ENCODE measurements around the gene PDZRN4.

GRCh38 chr12:41327096-41327895 lies 139.2 kb downstream of the PDZRN4 start:
- TF ChIP-seq POLR2A (IDR thresholded peaks at IDR 0.05) (no peak), CTCF (IDR thresholded peaks at IDR 0.05) (no peak)
